Measurements from ENCODE around the gene NPBWR2.

DNA sequence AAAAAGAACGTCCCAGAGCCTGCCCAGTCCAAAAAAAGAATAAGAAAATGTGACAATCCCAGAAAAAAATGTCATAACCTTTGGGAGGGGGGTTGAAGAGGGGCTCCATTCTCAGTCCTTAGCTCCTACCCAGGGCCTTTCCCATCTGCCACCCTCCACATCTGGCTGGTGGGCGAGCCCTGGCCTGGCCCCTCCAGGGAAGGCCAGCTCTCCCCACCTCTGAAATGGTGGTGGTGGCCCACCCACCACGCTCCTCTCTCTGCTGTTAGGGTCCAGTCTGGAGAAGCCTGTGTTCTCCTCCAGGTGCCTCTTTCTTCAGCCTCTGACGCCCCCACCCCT, 28.5 kb downstream of the NPBWR2 start:
- TF ChIP-seq, protein P1, sequence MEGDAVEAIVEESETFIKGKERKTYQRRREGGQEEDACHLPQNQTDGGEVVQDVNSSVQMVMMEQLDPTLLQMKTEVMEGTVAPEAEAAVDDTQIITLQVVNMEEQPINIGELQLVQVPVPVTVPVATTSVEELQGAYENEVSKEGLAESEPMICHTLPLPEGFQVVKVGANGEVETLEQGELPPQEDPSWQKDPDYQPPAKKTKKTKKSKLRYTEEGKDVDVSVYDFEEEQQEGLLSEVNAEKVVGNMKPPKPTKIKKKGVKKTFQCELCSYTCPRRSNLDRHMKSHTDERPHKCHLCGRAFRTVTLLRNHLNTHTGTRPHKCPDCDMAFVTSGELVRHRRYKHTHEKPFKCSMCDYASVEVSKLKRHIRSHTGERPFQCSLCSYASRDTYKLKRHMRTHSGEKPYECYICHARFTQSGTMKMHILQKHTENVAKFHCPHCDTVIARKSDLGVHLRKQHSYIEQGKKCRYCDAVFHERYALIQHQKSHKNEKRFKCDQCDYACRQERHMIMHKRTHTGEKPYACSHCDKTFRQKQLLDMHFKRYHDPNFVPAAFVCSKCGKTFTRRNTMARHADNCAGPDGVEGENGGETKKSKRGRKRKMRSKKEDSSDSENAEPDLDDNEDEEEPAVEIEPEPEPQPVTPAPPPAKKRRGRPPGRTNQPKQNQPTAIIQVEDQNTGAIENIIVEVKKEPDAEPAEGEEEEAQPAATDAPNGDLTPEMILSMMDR (IDR thresholded peaks at IDR 0.05; ENCODE audit: low read depth, low read length) = no peak
- TF ChIP-seq, protein P2, sequence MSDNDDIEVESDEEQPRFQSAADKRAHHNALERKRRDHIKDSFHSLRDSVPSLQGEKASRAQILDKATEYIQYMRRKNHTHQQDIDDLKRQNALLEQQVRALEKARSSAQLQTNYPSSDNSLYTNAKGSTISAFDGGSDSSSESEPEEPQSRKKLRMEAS (IDR thresholded peaks at IDR 0.05; ENCODE audit: low read depth, low read length) = no peak
- TF ChIP-seq POLR2A (IDR thresholded peaks at IDR 0.05; ENCODE audit: extremely low read depth, insufficient read length) = no peak
